Breast epithelium (tissue), 3 donors: ENCODE data around the gene RRAD.

ENCODE experiments used
- CTCF ChIP-seq, 3 donors: fragments of 450-650 bp; IDR thresholded peaks; one replicate each; pipeline ENCODE4 v1.5.1; 2016 to 2017; ENCODE audit warnings: antibody characterized with exemption in 3 of 3, mild to moderate bottlenecking in 3 of 3, moderate library complexity in 3 of 3
- POLR2A ChIP-seq: fragments of 450-650 bp; IDR thresholded peaks from one replicate; pipeline ENCODE4 v1.6.1; 2016; ENCODE audit warnings: antibody characterized with exemption, mild to moderate bottlenecking, moderate library complexity

- TF ChIP-seq POLR2A: no peak
- TF ChIP-seq CTCF (IDR thresholded peaks at IDR 0.05): no peak
Observed at GRCh38 chr16:66890799-66891198, 34.5 kb downstream of the RRAD start.
